GM12873 (cell line): ENCODE data around the gene LRRFIP1.

ENCODE experiments used
- CTCF ChIP-seq: IDR thresholded peaks from 2 replicates; pipeline ENCODE4 v1.5.1; 2012; ENCODE audit warnings: low read depth, mild to moderate bottlenecking, moderate library complexity, low read length, control low read depth; ENCODE audit not compliant: insufficient read depth; ENCODE audit errors: missing control alignments

Gene LRRFIP1

GRCh38 chr2:237612527-237613357 is 14.6 kb upstream of the LRRFIP1 start:
- no peak for TF ChIP-seq CTCF

GRCh38 chr2:237613679-237614078 is 13.7 kb upstream of the LRRFIP1 start:
- TF ChIP-seq CTCF = no peak

- peak; percentile 30 for TF ChIP-seq CTCF
Measured at GRCh38 chr2:237614151-237614720, 13.2 kb upstream of the LRRFIP1 start.

GRCh38 chr2:237615631-237616249 is 11.6 kb upstream of the LRRFIP1 start:
- no peak for TF ChIP-seq CTCF

- no peak for TF ChIP-seq CTCF
Measured at GRCh38 chr2:237616373-237616733, 11.0 kb upstream of the LRRFIP1 start.

- no peak for TF ChIP-seq CTCF
Measured at GRCh38 chr2:237616734-237617586, 10.4 kb upstream of the LRRFIP1 start.
